KOPT-K1 (cell line): Measurements from ENCODE around the gene NOTCH2.

Experiments
- H3K27ac ChIP-seq: fragments of 200-600 bp; sonication (generic); 2 replicates; pipeline ENCODE4 v1.5.1; 2016; ENCODE audit warnings: antibody characterized with exemption, mild to moderate bottlenecking, low read depth, low read length; ENCODE audit not compliant: poor library complexity, severe bottlenecking
- H3K36me3 ChIP-seq: fragments of 200-600 bp; sonication (generic); 2 replicates; pipeline ENCODE4 v1.5.1; 2017; ENCODE audit warnings: antibody characterized with exemption, mild to moderate bottlenecking, low read length, moderate library complexity; ENCODE audit not compliant: insufficient read depth
- H3K9me3 ChIP-seq: fragments of 200-600 bp; sonication (generic); 2 replicates; pipeline ENCODE4 v1.5.1; 2017; ENCODE audit warnings: antibody characterized with exemption, low read length, mild to moderate bottlenecking; ENCODE audit not compliant: insufficient read depth, poor library complexity, severe bottlenecking

NOTCH2 gene

GRCh38 chr1:119873135-119874015 lies 196.1 kb downstream of the NOTCH2 start:
- Histone ChIP-seq H3K36me3 (no peaks in the 10 kb centered on the region), H3K27ac (no peak overlapping the region), H3K9me3 (no peaks in the 10 kb centered on the region)

GRCh38 chr1:119871881-119872280 lies 197.6 kb downstream of the NOTCH2 start:
- H3K27ac ChIP-seq: no peak overlapping the region
- no peaks in the 10 kb centered on the region for H3K36me3 ChIP-seq

GRCh38 chr1:119870917-119871596 lies 198.4 kb downstream of the NOTCH2 start:
- H3K36me3 ChIP-seq: no peaks in the 10 kb centered on the region
- H3K27ac ChIP-seq: peak overlapping the region; percentile 12
- H3K9me3 ChIP-seq: no peaks in the 10 kb centered on the region

More at GRCh38 chr1:119871881-119872280, 197.6 kb downstream of the NOTCH2 start:
- no peaks in the 10 kb centered on the region for H3K9me3 ChIP-seq

GRCh38 chr1:119869995-119870394 lies 199.5 kb downstream of the NOTCH2 start:
- H3K9me3 ChIP-seq: no peaks in the 10 kb centered on the region
- no peak overlapping the region for H3K27ac ChIP-seq
- no peaks in the 10 kb centered on the region for H3K36me3 ChIP-seq

GRCh38 chr1:119868176-119868575 lies 201.3 kb downstream of the NOTCH2 start:
- no peaks in the 10 kb centered on the region for H3K9me3 ChIP-seq
- no peak overlapping the region for H3K27ac ChIP-seq
- no peaks in the 10 kb centered on the region for H3K36me3 ChIP-seq

GRCh38 chr1:119866451-119866850 lies 203.0 kb downstream of the NOTCH2 start:
- no peaks in the 10 kb centered on the region for H3K9me3 ChIP-seq
- H3K27ac ChIP-seq: no peak overlapping the region
- H3K36me3 ChIP-seq: no peaks in the 10 kb centered on the region

GRCh38 chr1:119865627-119866026 lies 203.8 kb downstream of the NOTCH2 start:
- no peak overlapping the region for H3K27ac ChIP-seq
- no peaks in the 10 kb centered on the region for H3K36me3 ChIP-seq

GRCh38 chr1:119862276-119862675 lies 207.2 kb downstream of the NOTCH2 start:
- Histone ChIP-seq H3K9me3 (no peaks in the 10 kb centered on the region), H3K27ac (no peak overlapping the region), H3K36me3 (no peaks in the 10 kb centered on the region)

More at GRCh38 chr1:119865627-119866026, 203.8 kb downstream of the NOTCH2 start:
- no peaks in the 10 kb centered on the region for H3K9me3 ChIP-seq
